SIG-M5 treated with dmso at 0.1 percent for 504 hours (cell line): Measurements from ENCODE around the gene ZMYND11.
"Not testable (repeated sequence)": the region's sequence is repeated elsewhere in the genome, so short reads cannot be mapped to it uniquely, and the experiment has no call there.

ENCODE experiments used
- DNase-seq: peaks from one replicate; lab custom pipeline; 2025; ENCODE audit not compliant: unreplicated experiment; lab: John Stamatoyannopoulos, UW

The ZMYND11 gene

GRCh38 chr10:279232-279631 lies 144.0 kb downstream of the ZMYND11 start:
- DNase-seq, result no peak

- no peak for DNase-seq
These were observed 144.4 kb downstream of the ZMYND11 start for GRCh38 chr10:279655-280054.

GRCh38 chr10:282294-283139 lies 147.3 kb downstream of the ZMYND11 start:
- DNase-seq, result peak; percentile 5

- no peak for DNase-seq
These were observed 147.9 kb downstream of the ZMYND11 start for GRCh38 chr10:283140-283479.

GRCh38 chr10:283916-284356 lies 148.7 kb downstream of the ZMYND11 start:
- no peak for DNase-seq

GRCh38 chr10:285216-285615 lies 150.0 kb downstream of the ZMYND11 start:
- DNase-seq, result no peak

- no peak for DNase-seq
These were observed 151.9 kb downstream of the ZMYND11 start for GRCh38 chr10:287026-287709.

- no peak for DNase-seq
These were observed 152.6 kb downstream of the ZMYND11 start for GRCh38 chr10:287814-288213.

GRCh38 chr10:288316-289200 lies 153.3 kb downstream of the ZMYND11 start:
- no peak for DNase-seq

GRCh38 chr10:289581-289980 lies 154.3 kb downstream of the ZMYND11 start:
- DNase-seq, result no peak

GRCh38 chr10:290026-290725 lies 154.9 kb downstream of the ZMYND11 start:
- DNase-seq, result no peak

- DNase-seq, result no peak
These were observed 158.4 kb downstream of the ZMYND11 start for GRCh38 chr10:293636-294035.

GRCh38 chr10:297567-297966 lies 162.3 kb downstream of the ZMYND11 start:
- no peak for DNase-seq

GRCh38 chr10:298033-298432 lies 162.8 kb downstream of the ZMYND11 start:
- DNase-seq, result no peak

- DNase-seq, result no peak
These were observed 164.3 kb downstream of the ZMYND11 start for GRCh38 chr10:299512-299911.

- no peak for DNase-seq
These were observed 164.7 kb downstream of the ZMYND11 start for GRCh38 chr10:299969-300368.

GRCh38 chr10:300580-300979 lies 165.3 kb downstream of the ZMYND11 start:
- not testable (repeated sequence) for DNase-seq

- no peak for DNase-seq
These were observed 166.3 kb downstream of the ZMYND11 start for GRCh38 chr10:301536-301935.
